SK-N-SH (cell line): ENCODE measurements around the gene TFCP2L1. TPM values are rescaled to one million over a fixed set of nuclear protein-coding genes. Genes with fewer than 3 reads are reported as not detected.

Experiments
- CTCF ChIA-PET: fragments of 300-600, 350-600 bp; formaldehyde crosslinking; extraction: SDS; loops from one replicate; lab custom pipeline; 2021; lab: Yijun Ruan, JAX
- POLR2A ChIA-PET: fragments of 350-600 bp; sonication (Branson Sonifier 250); formaldehyde crosslinking; extraction: SDS; loops from one replicate; lab custom pipeline; 2020; ENCODE audit warnings: antibody characterized with exemption, inconsistent platforms; lab: Yijun Ruan, JAX
- DNase-seq: peaks from one replicate; pipeline ENCODE4 v3.0.0; 2012
- H2AFZ ChIP-seq: fragments of 200-600 bp; sonication (generic); 2 replicates; pipeline ENCODE4 v1.8.1; 2016; ENCODE audit warnings: antibody characterized with exemption, mild to moderate bottlenecking, low read depth
- H3F3A ChIP-seq: fragments of 200-600 bp; sonication (generic); replicated peaks from 2 replicates; pipeline ENCODE3; 2016; ENCODE audit warnings: antibody characterized with exemption, mild to moderate bottlenecking; ENCODE audit not compliant: insufficient read depth
- H3K27ac ChIP-seq, 2 experiments: fragments of 200-500 bp in 1 of 2; fragments of 200-600 bp in 1 of 2; sonication (Bioruptor generic) in 1 of 2; sonication (generic), shearing (Covaris generic) in 1 of 2; 2 replicates each; pipeline versions ENCODE4 v1.5.1 to v1.6.1; 2014 to 2016; ENCODE audit warnings: low read depth in 2 of 2, inconsistent platforms in 1 of 2, low read length in 1 of 2, mild to moderate bottlenecking in 1 of 2, mixed read lengths in 1 of 2
- H3K27me3 ChIP-seq: fragments of 200-600 bp; sonication (generic), shearing (Covaris generic); 2 replicates; pipeline ENCODE4 v1.6.1; 2016; ENCODE audit warnings: mixed run types; ENCODE audit not compliant: insufficient read depth
- H3K36me3 ChIP-seq, 2 experiments: fragments of 200-500 bp in 1 of 2; fragments of 200-600 bp in 1 of 2; sonication (Bioruptor generic) in 1 of 2; sonication (generic) in 1 of 2; replicated peaks in 1 of 2; 2 replicates each; pipeline versions ENCODE3 to v1.5.1; 2014 to 2016; ENCODE audit warnings: low read length in 1 of 2, mild to moderate bottlenecking in 1 of 2; ENCODE audit not compliant: insufficient read depth in 2 of 2, control insufficient read depth in 1 of 2
- H3K4me1 ChIP-seq, 2 experiments: fragments of 200-500 bp in 1 of 2; fragments of 200-600 bp in 1 of 2; sonication (Bioruptor generic) in 1 of 2; sonication (generic), shearing (Covaris generic) in 1 of 2; 2 replicates each; pipeline versions ENCODE4 v1.5.1 to v1.6.1; 2014 to 2016; ENCODE audit warnings: low read depth in 1 of 2, low read length in 1 of 2, mixed run types in 1 of 2; ENCODE audit not compliant: insufficient read depth in 2 of 2, control insufficient read depth in 1 of 2
- H3K4me2 ChIP-seq: fragments of 200-600 bp; sonication (generic), shearing (Covaris generic); 2 replicates; pipeline ENCODE4 v1.6.1; 2017; ENCODE audit warnings: mixed run types
- H3K4me3 ChIP-seq, 2 experiments: fragments of 200-500 bp in 1 of 2; fragments of 200-600 bp in 1 of 2; sonication (Bioruptor generic) in 1 of 2; sonication (generic), shearing (Covaris generic) in 1 of 2; 2 replicates each; pipeline versions ENCODE4 v1.5.1 to v1.8.1; 2014 to 2016; ENCODE audit warnings: low read depth in 2 of 2, inconsistent platforms in 1 of 2, low read length in 1 of 2, mild to moderate bottlenecking in 1 of 2, mixed read lengths in 1 of 2, moderate library complexity in 1 of 2
- H3K79me2 ChIP-seq: fragments of 200-600 bp; sonication (generic); 2 replicates; pipeline ENCODE4 v1.8.1; 2017; ENCODE audit warnings: mild to moderate bottlenecking; ENCODE audit not compliant: insufficient read depth
- H3K9ac ChIP-seq: fragments of 200-600 bp; sonication (generic); 2 replicates; pipeline ENCODE4 v1.6.1; 2017; ENCODE audit warnings: mixed run types
- H3K9me2 ChIP-seq: fragments of 200-600 bp; sonication (generic); 2 replicates; pipeline ENCODE4 v1.6.1; 2017; ENCODE audit warnings: mixed run types
- H3K9me3 ChIP-seq: fragments of 200-600 bp; sonication (generic); 2 replicates; pipeline ENCODE4 v1.6.1; 2017; ENCODE audit warnings: mixed run types, mild to moderate bottlenecking, moderate library complexity
- H4K20me1 ChIP-seq: fragments of 200-600 bp; sonication (generic); 2 replicates; pipeline ENCODE4 v1.6.1; 2017; ENCODE audit warnings: mild to moderate bottlenecking, mixed run types; ENCODE audit not compliant: insufficient read depth
- CHD2 ChIP-seq: fragments of 150-350 bp; IDR thresholded peaks from 2 replicates; pipeline ENCODE4 v1.6.1; 2018; ENCODE audit warnings: low read length; ENCODE audit not compliant: partially characterized antibody
- EP300 ChIP-seq, 2 experiments: IDR thresholded peaks; 2 replicates each; pipeline versions ENCODE4 v1.4.0 to v1.6.1; 2012; ENCODE audit warnings: borderline replicate concordance in 1 of 2, low read depth in 1 of 2, low read length in 1 of 2
- EZH2phosphoT487 ChIP-seq: fragments of 200-600 bp; sonication (generic); IDR thresholded peaks from 2 replicates; pipeline ENCODE4 v1.6.1; 2017; ENCODE audit warnings: low read depth, mixed run types, mild to moderate bottlenecking, antibody characterized with exemption, moderate library complexity, borderline replicate concordance
- FOXJ3 ChIP-seq: sonication (generic); formaldehyde crosslinking; IDR thresholded peaks from 2 replicates; pipeline ENCODE4 v1.5.1; 2020; ENCODE audit warnings: mild to moderate bottlenecking, missing genetic modification reagents
- FOXM1 ChIP-seq: IDR thresholded peaks from 2 replicates; pipeline ENCODE4 v1.4.0; 2012; ENCODE audit warnings: low read depth, mild to moderate bottlenecking
- MEF2A ChIP-seq: IDR thresholded peaks from 2 replicates; pipeline ENCODE4 v1.4.0; 2012; ENCODE audit warnings: low read depth, borderline replicate concordance
- NRF1 ChIP-seq: IDR thresholded peaks from 2 replicates; pipeline ENCODE4 v1.6.1; 2012; ENCODE audit warnings: low read depth, mild to moderate bottlenecking, low read length
- SIN3A ChIP-seq: IDR thresholded peaks from 2 replicates; pipeline ENCODE4 v1.6.1; 2012; ENCODE audit warnings: low read depth, mild to moderate bottlenecking, low read length, moderate library complexity, borderline replicate concordance
- USF2 ChIP-seq: fragments of 150-350 bp; IDR thresholded peaks from 2 replicates; pipeline ENCODE4 v1.6.1; 2017; ENCODE audit warnings: antibody characterized with exemption, low read length, low read depth, borderline replicate concordance
- WGBS: methylation state at CpG from one replicate; pipeline ENCODE4 v1.1.6; 2017; ENCODE audit warnings: low lambda C conversion rate; 5-methylcytosine and 5-hydroxymethylcytosine counted together
- polyA plus RNA-seq, 3 experiments: library from polyadenylated mRNA; depleted of rRNA; stranded (reverse); fragments of >200 nt; gene quantifications; 2 replicates each; pipeline ENCODE4 v1.2.3, GENCODE V29; 2012
- TF ChIP-seq, protein P1 (sequence below): IDR thresholded peaks from 2 replicates; pipeline ENCODE4 v1.4.0; 2012; ENCODE audit warnings: low read depth, borderline replicate concordance
- TF ChIP-seq, protein P2 (sequence below): fragments of 150-350 bp; IDR thresholded peaks from 2 replicates; pipeline ENCODE4 v1.6.1; 2016; ENCODE audit warnings: mild to moderate bottlenecking, low read depth, low read length

TFCP2L1 gene
- polyA plus RNA-seq, 1 of the 3 experiments (the other 2 are of a cell fraction) = not detected

DNA sequence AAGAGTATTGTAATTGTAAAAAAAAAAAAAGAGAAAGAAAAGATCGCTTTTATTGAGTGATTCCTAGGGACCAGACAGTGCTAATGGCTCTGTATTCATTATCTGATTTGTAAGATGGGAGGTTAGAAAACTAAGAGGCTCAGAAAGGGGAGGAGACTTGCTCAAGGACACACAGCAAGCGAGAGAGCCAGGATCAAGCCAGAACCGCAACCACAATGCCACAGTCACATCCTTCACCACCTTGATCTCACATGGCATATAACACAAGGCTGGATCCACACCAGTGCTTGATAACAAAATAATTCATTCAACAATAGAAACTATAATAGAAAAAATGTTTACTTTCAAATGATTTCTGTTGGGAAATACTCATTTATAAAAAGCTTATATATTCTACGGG, 37.5 kb downstream of the TFCP2L1 start:
- Histone ChIP-seq H3K9me2 (no peaks in the 10 kb centered on the region), H4K20me1 (no peaks in the 10 kb centered on the region), H3F3A (no peaks in the 10 kb centered on the region), H3K79me2 (no peaks in the 10 kb centered on the region), H3K4me1 (no peaks in the 10 kb centered on the region), H3K36me3 (no peaks in the 10 kb centered on the region), H3K27ac (no peak overlapping the region)
- POLR2A ChIA-PET = no interaction called here
- TF ChIP-seq EZH2phosphoT487 (no peak), FOXJ3 (no peak)
- TF ChIP-seq, protein P1, sequence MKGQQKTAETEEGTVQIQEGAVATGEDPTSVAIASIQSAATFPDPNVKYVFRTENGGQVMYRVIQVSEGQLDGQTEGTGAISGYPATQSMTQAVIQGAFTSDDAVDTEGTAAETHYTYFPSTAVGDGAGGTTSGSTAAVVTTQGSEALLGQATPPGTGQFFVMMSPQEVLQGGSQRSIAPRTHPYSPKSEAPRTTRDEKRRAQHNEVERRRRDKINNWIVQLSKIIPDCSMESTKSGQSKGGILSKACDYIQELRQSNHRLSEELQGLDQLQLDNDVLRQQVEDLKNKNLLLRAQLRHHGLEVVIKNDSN = no peak
- TF ChIP-seq, all 33 proteins: peak for 0
- WGBS = 41% methylated on average over 4 of the region's 4 CpGs
- no peak overlapping the region for H3K4me2 ChIP-seq
- H3K9ac ChIP-seq = no peak overlapping the region
- H3K27me3 ChIP-seq = peaks cover 9% of the 10 kb centered on the region; the same call in 1 of the 2 replicates
- no peak for DNase-seq
- no peaks in the 10 kb centered on the region for H3K9me3 ChIP-seq
- no peak overlapping the region for H3K4me3 ChIP-seq
- CTCF ChIA-PET = no interaction called here
- H2AFZ ChIP-seq = no peak overlapping the region

DNA sequence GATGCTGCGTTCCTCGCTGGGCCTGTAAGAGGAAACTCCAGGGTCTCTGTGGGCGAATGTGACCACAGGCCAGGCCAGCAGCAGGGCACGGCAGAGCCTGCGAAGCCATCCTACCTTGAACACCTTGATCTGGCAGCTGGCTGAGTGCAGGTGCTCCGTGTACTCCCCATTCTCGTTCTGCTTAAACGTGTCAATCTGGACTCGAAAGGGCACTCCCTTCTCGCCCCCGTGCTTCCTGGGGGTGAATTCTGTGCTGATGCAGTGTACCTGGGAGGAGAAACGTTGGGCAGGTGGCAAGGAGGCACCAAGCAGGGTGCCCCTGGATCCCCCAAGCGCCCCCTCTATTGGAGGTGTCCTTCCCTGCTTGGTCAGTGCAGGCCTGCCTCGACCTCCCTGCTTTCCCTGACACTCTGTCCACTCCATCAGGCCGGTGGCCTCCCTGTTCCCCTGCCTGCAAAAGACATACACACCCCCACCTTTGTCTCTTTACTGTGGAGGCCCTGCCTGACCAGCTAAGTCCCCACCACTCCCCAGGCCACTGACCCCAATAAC, 38.2 kb downstream of the TFCP2L1 start:
- no peaks in the 10 kb centered on the region for H3K36me3 ChIP-seq
- H3K9ac ChIP-seq = no peak overlapping the region
- H3K4me1 ChIP-seq = peaks cover 0 to 5% of the 10 kb centered on the region in 2 experiments; a peak in 1 of 4 replicates
- no peak overlapping the region for H3K4me2 ChIP-seq
- H4K20me1 ChIP-seq = no peaks in the 10 kb centered on the region
- ChIA-PET POLR2A (no interaction called here), CTCF (no interaction called here)
- no peaks in the 10 kb centered on the region for H3K79me2 ChIP-seq
- DNase-seq = no peak
- TF ChIP-seq EP300 (IDR thresholded peaks at IDR 0.05; ENCODE audit: borderline replicate concordance in 1 of 2, low read depth in 1 of 2, low read length in 1 of 2) (no peak), USF2 (no peak), MEF2A (no peak), SIN3A (no peak)
- 44% methylated on average over 13 of the region's 15 CpGs for WGBS
- H3K27ac ChIP-seq = no peak overlapping the region
- H3K4me3 ChIP-seq = no peak overlapping the region
- no peak overlapping the region for H2AFZ ChIP-seq
- peaks cover 9% of the 10 kb centered on the region; the same call in 1 of the 2 replicates for H3K27me3 ChIP-seq
- no peaks in the 10 kb centered on the region for H3K9me3 ChIP-seq
- no peaks in the 10 kb centered on the region for H3K9me2 ChIP-seq
- H3F3A ChIP-seq = no peaks in the 10 kb centered on the region

DNA sequence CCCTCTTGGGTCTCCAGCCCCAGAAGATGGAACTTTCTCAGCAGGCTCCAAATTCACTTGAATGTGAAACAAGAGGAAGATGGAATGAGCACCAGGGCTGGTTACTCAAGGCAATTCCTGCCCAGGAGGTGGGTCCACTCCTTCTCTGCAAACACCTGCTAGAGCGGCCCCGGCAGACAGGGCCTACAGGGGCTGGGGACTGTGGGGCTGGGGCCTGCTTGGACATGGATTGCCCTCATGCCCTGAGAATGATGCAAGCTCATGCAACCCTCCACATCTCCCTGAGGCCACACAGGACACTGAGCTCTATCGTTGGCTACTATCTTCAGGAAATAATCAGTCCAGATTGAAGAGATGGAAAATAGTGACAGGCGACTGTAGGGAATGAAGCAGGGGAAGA, 39.1 kb downstream of the TFCP2L1 start:
- Histone ChIP-seq H3K27ac (no peak overlapping the region), H3K9me2 (no peaks in the 10 kb centered on the region), H3K27me3 (peaks cover 14% of the 10 kb centered on the region; the same call in 1 of the 2 replicates), H3K4me2 (no peak overlapping the region), H3K9me3 (no peaks in the 10 kb centered on the region), H3F3A (no peaks in the 10 kb centered on the region), H3K36me3 (no peaks in the 10 kb centered on the region), H2AFZ (no peak overlapping the region), H3K79me2 (no peaks in the 10 kb centered on the region), H3K4me3 (no peak overlapping the region), H4K20me1 (no peaks in the 10 kb centered on the region), H3K4me1 (peaks cover 0 to 10% of the 10 kb centered on the region in 2 experiments; a peak in 1 of 4 replicates), H3K9ac (no peak overlapping the region)
- 48% methylated on average over 4 of the region's 4 CpGs for WGBS
- TF ChIP-seq NRF1 = no peak
- TF ChIP-seq EP300 (IDR thresholded peaks at IDR 0.05; ENCODE audit: borderline replicate concordance in 1 of 2, low read depth in 1 of 2, low read length in 1 of 2) = no peak
- TF ChIP-seq FOXM1 = no peak
- TF ChIP-seq CHD2 = no peak
- TF ChIP-seq, protein P2, sequence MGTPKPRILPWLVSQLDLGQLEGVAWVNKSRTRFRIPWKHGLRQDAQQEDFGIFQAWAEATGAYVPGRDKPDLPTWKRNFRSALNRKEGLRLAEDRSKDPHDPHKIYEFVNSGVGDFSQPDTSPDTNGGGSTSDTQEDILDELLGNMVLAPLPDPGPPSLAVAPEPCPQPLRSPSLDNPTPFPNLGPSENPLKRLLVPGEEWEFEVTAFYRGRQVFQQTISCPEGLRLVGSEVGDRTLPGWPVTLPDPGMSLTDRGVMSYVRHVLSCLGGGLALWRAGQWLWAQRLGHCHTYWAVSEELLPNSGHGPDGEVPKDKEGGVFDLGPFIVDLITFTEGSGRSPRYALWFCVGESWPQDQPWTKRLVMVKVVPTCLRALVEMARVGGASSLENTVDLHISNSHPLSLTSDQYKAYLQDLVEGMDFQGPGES = no peak
- CTCF ChIA-PET = interaction anchor here (1.0 kb wide), 1 partner anchor 151 kb away, joined by 5 read pairs; no protein-coding TSS in a partner anchor
- DNase-seq = no peak
- POLR2A ChIA-PET = no interaction called here
